HUES6 (cell line): ENCODE data around the gene TVP23A.
"Not testable (repeated sequence)": the region's sequence is repeated elsewhere in the genome, so short reads cannot be mapped to it uniquely, and the experiment has no call there.

Experiments
- H3K27ac ChIP-seq: 2 replicates; pipeline ENCODE4 v1.7.0; 2013; ENCODE audit warnings: low read depth, mild to moderate bottlenecking, low read length, inconsistent platforms
- H3K27me3 ChIP-seq: 2 replicates; pipeline ENCODE4 v1.6.1; 2013; ENCODE audit warnings: low read length; ENCODE audit not compliant: control insufficient read depth, insufficient read depth
- H3K36me3 ChIP-seq: 2 replicates; pipeline ENCODE4 v1.6.1; 2013; ENCODE audit warnings: low read length; ENCODE audit not compliant: control insufficient read depth, insufficient read depth
- H3K4me1 ChIP-seq: 2 replicates; pipeline ENCODE4 v1.6.1; 2013; ENCODE audit warnings: low read length; ENCODE audit not compliant: control insufficient read depth, insufficient read depth
- H3K4me3 ChIP-seq: 2 replicates; pipeline ENCODE4 v1.5.1; 2013; ENCODE audit warnings: low read depth, low read length
- H3K9ac ChIP-seq: one replicate; pipeline ENCODE4 v1.6.1; 2013; ENCODE audit warnings: mild to moderate bottlenecking, low read length
- H3K9me3 ChIP-seq: 2 replicates; pipeline ENCODE4 v1.6.1; 2013; ENCODE audit warnings: low read depth, low read length; ENCODE audit not compliant: control insufficient read depth, insufficient read depth

Gene TVP23A

GRCh38 chr16:10835281-10835931 lies 16.8 kb upstream of the TVP23A start:
- Histone ChIP-seq H3K9me3 (no peaks in the 10 kb centered on the region), H3K4me3 (no peak overlapping the region), H3K9ac (no peak overlapping the region), H3K36me3 (no peaks in the 10 kb centered on the region), H3K27ac (no peak overlapping the region), H3K4me1 (no peaks in the 10 kb centered on the region), H3K27me3 (no peaks in the 10 kb centered on the region)

- Histone ChIP-seq H3K4me3 (no peak overlapping the region), H3K27ac (no peak overlapping the region), H3K27me3 (no peaks in the 10 kb centered on the region), H3K9ac (no peak overlapping the region), H3K36me3 (no peaks in the 10 kb centered on the region), H3K9me3 (no peaks in the 10 kb centered on the region), H3K4me1 (no peaks in the 10 kb centered on the region)
These were observed 16.2 kb upstream of the TVP23A start for GRCh38 chr16:10834766-10835165.

GRCh38 chr16:10834130-10834529 lies 15.5 kb upstream of the TVP23A start:
- H3K27me3 ChIP-seq, result no peaks in the 10 kb centered on the region
- H3K9me3 ChIP-seq, result no peaks in the 10 kb centered on the region
- no peak overlapping the region for H3K4me3 ChIP-seq
- H3K4me1 ChIP-seq, result no peaks in the 10 kb centered on the region
- H3K36me3 ChIP-seq, result no peaks in the 10 kb centered on the region
- H3K27ac ChIP-seq, result no peak overlapping the region
- H3K9ac ChIP-seq, result no peak overlapping the region

GRCh38 chr16:10833271-10833670 lies 14.7 kb upstream of the TVP23A start:
- no peak overlapping the region for H3K27ac ChIP-seq
- H3K4me1 ChIP-seq, result no peaks in the 10 kb centered on the region
- H3K9me3 ChIP-seq, result no peaks in the 10 kb centered on the region
- no peaks in the 10 kb centered on the region for H3K27me3 ChIP-seq
- H3K9ac ChIP-seq, result no peak overlapping the region
- H3K4me3 ChIP-seq, result no peak overlapping the region
- H3K36me3 ChIP-seq, result no peaks in the 10 kb centered on the region

GRCh38 chr16:10831894-10832886 lies 13.6 kb upstream of the TVP23A start:
- Histone ChIP-seq H3K4me3 (no peak overlapping the region), H3K4me1 (no peaks in the 10 kb centered on the region), H3K27me3 (no peaks in the 10 kb centered on the region), H3K36me3 (no peaks in the 10 kb centered on the region), H3K9me3 (no peaks in the 10 kb centered on the region), H3K9ac (no peak overlapping the region), H3K27ac (no peak overlapping the region)

- not testable (repeated sequence) for H3K4me3 ChIP-seq, H3K36me3 ChIP-seq, H3K4me1 ChIP-seq, H3K27me3 ChIP-seq, H3K9me3 ChIP-seq, H3K27ac ChIP-seq, H3K9ac ChIP-seq
These were observed 11.6 kb upstream of the TVP23A start for GRCh38 chr16:10830240-10830639.

GRCh38 chr16:10829390-10830098 lies 10.9 kb upstream of the TVP23A start:
- not testable (repeated sequence) for H3K9ac ChIP-seq, H3K36me3 ChIP-seq, H3K4me3 ChIP-seq, H3K9me3 ChIP-seq, H3K4me1 ChIP-seq, H3K27me3 ChIP-seq, H3K27ac ChIP-seq

GRCh38 chr16:10828851-10829366 lies 10.3 kb upstream of the TVP23A start:
- no peaks in the 10 kb centered on the region for H3K4me1 ChIP-seq
- no peak overlapping the region for H3K27ac ChIP-seq
- no peaks in the 10 kb centered on the region for H3K36me3 ChIP-seq
- H3K9me3 ChIP-seq, result no peaks in the 10 kb centered on the region
- H3K27me3 ChIP-seq, result no peaks in the 10 kb centered on the region
- H3K4me3 ChIP-seq, result no peak overlapping the region
- H3K9ac ChIP-seq, result no peak overlapping the region

- Histone ChIP-seq H3K9ac (no peak overlapping the region), H3K27me3 (no peaks in the 10 kb centered on the region), H3K36me3 (no peaks in the 10 kb centered on the region), H3K4me1 (no peaks in the 10 kb centered on the region), H3K9me3 (no peaks in the 10 kb centered on the region), H3K27ac (no peak overlapping the region), H3K4me3 (no peak overlapping the region)
These were observed 9.2 kb upstream of the TVP23A start for GRCh38 chr16:10827691-10828341.

GRCh38 chr16:10824111-10824893 lies 5.7 kb upstream of the TVP23A start:
- H3K9ac ChIP-seq, result no peak overlapping the region
- 0 out of 2 replicates have a peak, but pooled peaks cover 2% of the 10 kb centered on the region for H3K27me3 ChIP-seq
- no peak overlapping the region for H3K27ac ChIP-seq
- H3K9me3 ChIP-seq, result no peaks in the 10 kb centered on the region
- H3K4me1 ChIP-seq, result no peaks in the 10 kb centered on the region
- no peaks in the 10 kb centered on the region for H3K36me3 ChIP-seq
- H3K4me3 ChIP-seq, result no peak overlapping the region
